Forelimb muscle (tissue), 1 donor: ENCODE measurements around the gene SIPA1. TPM values are rescaled to one million over a fixed set of nuclear protein-coding genes. Genes with fewer than 3 reads are reported as not detected.
"Not testable (repeated sequence)": the region's sequence is repeated elsewhere in the genome, so short reads cannot be mapped to it uniquely, and the experiment has no call there.

Source experiments
- DNase-seq: peaks from one replicate; pipeline ENCODE4 v3.0.0-alpha.2; 2013; ENCODE audit warnings: low read depth
- polyA plus RNA-seq: library from polyadenylated mRNA; unstranded; fragments of 120-200 nt; gene quantifications from one replicate; pipeline ENCODE4 v1.2.1, GENCODE V29; 2013; ENCODE audit not compliant: insufficient read length

Gene SIPA1
- polyA plus RNA-seq, 1 donor: 34.0 TPM

DNA sequence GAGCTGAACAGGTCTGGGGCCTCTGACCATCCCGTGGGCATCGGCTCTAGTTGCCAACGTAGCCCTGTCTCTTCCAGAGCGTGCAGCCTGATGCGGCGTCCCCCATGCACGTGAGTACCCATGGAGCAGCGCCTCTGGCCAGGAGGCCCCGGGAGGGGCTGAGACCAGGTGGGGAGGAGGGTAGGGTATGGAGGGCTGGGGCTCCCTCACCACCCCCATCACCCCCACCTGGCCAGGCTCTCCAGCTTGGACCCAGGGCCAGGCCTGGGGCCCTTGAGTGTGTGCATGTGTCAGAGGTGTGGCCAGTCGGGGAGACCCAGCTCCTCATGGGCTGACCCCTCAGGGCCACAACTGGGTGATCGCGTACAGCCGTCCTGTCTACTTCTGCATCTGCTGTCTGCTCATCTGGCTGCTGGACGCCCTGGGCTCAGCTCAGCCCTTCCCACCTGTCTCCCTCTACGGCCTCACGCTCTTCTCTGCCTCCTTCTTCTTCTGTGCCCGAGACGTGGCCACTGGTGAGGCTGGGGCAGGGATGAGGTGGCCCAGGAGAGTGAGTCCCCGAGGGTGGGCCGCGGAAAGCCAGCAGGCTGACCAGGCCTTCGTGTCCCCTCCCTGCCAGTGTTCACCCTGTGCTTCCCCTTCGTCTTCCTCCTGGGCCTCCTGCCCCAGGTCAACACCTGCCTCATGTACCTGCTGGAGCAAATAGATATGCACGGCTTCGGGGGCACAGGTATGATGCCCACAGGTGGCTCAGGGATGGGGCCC, 13.9 kb upstream of the SIPA1 start:
- DNase-seq: no peak

DNA sequence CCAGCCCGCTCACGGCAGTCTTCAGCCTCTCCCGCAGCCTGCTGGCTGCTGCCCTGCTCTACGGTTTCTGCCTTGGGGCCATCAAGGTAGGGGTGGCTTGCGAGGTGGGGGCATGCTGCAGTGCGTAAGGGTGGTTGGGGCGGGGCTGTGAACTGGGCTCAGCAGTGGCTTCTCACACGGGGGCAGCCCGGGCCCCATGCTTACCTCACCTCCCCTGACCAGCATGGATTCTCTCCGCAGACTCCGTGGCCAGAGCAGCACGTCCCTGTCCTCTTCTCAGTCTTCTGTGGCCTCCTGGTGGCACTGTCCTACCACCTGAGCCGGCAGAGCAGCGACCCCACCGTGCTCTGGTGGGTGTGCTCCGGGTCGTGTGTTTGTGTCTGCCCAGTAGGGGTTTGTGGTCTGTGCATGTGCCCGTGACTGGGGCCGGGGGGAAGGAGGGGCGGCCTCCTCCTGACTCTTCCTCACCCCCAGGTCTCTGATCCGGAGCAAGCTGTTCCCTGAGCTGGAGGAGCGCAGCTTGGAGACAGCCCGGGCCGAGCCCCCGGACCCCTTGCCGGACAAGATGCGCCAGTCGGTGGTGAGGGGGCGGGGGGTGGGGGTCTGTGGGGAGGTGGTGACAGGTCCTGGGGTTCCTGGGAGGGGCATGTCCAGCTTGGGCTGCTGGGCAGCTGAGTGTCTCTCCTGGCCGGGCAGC, 12.8 kb upstream of the SIPA1 start:
- DNase-seq: no peak

DNA sequence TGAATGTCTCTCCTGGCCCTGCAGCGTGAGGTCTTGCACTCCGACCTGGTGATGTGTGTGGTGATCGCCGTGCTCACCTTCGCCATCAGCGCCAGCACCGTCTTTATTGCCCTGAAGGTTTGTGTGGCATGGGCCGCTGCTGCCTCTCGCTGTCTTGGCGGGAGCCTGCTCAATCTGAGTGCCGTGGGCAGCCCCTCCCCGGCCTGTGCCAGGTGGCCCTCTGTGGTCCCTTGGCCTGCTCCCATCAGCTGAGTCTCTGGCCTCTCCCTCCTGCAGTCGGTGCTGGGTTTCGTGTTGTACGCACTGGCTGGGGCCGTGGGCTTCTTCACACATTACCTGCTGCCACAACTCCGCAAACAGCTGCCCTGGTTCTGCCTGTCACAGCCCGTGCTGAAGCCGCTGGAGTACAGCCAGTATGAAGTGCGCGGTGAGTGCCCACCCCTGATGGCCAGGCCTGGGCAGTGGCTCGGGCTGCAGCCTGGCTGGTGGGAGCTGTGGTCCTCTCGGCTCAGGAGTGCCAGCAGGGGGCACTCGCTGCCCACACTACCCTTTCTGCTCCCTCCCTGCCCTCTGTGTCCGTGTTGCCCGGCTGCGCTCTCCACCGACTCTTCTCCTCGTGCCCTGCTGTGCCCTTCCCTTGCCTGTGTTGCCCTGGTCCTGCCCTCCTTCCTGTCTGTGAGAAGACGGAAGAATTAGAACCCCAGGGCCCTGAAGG, 12.1 kb upstream of the SIPA1 start:
- no peak for DNase-seq

DNA sequence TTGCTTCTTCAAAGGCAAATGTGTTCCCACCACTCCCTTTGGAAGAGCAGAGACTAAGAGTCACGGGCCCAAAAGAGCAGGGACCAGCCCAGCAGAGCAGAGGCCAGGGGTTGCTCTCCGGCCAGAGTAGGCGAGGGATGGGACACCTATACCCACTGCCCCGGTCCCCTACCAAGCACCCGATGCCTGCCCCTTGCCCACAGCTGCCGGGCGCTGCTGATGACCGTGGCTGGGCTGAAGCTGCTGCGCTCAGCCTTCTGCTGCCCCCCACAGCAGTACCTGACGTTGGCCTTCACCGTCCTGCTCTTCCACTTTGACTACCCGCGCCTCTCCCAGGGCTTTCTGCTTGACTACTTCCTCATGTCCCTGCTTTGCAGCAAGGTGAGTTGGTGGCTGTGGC, 10.7 kb upstream of the SIPA1 start:
- DNase-seq: no peak

DNA sequence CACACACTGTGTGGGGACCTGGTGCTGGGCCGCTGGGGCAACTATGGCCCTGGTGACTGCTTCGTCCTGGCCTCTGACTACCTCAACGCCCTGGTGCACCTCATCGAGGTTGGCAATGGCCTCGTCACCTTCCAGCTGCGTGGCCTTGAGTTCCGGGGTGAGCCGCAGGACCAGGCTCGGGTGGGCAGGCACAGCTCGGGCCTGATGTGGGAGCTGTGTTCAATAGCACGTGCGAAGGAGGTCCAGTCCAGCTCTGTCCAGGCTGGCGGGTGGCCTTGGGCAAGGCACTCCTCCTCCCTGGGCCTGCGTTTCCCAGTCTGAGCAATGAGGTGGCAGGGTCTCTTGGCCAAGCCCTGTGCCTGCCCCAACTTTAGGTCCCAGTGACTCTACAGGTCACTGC, 8.3 kb upstream of the SIPA1 start:
- no peak for DNase-seq

DNA sequence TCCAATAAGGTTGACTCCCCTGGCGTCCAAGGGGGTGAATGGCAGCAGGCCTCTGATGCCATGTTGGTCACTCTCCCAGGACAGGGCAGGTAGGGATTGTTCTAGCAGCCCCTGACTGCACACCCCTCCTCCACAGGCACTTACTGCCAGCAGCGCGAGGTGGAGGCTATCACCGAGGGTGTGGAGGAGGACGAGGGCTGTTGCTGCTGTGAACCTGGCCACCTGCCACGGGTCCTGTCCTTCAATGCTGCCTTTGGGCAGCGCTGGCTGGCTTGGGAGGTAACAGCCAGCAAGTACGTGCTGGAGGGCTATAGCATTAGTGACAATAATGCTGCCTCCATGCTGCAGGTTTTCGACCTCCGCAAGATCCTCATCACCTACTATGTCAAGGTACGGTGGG, 7.7 kb upstream of the SIPA1 start:
- DNase-seq: no peak

DNA sequence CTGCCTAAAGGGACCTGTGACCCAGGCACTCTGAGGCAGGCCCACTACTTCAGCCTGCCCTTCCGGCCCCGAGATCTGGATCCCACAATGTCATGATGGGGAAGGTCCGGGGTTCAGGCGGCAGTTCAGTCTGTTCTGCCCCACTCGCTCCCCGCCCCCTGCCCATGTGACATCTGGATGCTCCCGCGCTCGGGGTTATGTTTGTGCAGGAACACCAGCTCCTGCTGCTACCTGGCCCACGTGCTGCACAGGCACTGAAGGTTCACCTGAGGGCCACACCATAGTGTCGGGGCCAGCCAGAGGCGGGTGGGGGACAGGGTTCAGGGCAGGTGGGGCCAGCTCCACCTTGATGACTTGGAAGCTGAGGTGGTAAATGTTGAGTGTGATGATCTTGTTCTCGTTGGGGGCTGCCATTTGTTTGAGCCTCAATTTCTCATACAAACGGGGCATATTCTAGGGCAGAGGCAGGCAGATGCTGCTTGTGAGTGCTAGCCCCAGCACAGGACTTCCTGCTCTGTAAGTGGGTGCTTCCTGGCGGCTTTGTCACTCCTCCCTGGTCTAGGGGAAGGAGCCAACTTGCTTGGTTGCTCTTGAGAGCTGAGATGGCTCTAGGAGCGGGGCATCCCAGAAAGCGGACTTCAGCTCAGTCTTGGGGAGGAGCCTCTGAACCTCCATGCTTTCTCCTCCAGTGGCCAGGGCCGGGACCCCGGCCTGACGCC, 4.4 kb upstream of the SIPA1 start:
- DNase-seq: no peak

DNA sequence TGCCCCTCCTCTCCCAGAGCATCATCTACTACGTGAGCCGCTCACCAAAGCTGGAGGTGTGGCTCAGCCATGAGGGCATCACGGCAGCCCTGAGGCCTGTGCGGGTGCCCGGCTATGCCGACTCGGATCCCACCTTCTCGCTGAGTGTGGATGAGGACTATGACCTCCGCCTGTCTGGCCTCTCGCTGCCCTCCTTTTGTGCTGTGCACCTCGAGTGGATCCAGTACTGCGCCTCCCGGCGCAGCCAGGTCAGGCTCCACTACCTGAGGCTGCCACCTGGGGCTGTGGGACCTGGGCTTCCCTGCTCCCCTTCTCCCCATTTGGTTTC, 3.8 kb upstream of the SIPA1 start:
- no peak for DNase-seq

DNA sequence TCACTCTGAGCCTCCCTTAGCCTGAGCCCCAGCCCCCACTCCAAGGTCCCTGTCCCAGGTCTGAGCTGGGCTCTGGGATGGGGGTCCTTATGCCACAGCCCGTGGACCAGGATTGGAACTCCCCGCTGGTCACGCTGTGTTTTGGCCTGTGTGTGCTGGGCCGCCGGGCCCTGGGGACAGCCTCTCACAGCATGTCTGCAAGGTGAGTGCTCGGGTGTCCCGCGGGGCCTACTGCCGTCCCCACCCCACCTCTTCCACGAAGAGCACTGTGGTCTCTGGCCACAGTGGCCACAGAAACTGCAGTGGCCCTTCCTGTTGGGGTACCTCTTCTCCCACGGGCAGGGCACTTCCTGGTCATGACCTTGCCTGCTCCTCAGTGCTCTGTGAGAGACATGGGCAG, 3.5 kb upstream of the SIPA1 start:
- DNase-seq: no peak

DNA sequence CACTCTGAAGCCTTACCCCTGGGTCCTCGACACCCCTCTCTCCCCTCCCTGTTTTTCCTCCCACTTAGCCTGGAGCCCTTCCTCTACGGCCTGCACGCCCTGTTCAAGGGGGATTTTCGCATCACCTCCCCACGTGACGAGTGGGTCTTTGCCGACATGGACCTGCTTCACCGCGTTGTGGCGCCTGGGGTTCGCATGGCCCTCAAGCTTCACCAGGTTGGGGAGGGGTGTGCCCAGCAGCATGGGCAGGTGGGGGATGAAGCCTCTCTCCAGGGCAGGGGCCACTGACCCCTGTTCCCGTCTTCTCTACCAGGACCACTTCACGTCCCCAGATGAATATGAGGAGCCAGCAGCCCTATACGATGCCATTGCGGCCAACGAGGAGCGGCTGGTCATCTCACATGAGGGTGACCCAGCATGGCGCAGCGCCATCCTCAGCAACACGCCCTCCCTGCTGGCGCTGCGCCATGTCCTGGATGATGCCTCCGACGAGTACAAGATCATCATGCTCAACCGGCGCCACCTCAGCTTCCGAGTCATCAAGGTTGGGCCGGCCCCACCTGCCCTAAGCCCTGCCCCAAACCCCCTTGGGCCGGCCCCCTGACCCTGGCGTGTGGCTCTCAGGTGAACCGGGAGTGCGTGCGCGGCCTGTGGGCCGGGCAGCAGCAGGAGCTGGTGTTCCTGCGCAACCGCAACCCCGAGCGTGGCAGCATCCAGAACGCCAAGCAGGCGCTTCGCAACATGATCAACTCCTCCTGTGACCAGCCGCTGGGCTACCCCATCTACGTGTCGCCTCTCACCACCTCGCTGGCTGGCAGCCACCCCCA, 2.8 kb upstream of the SIPA1 start:
- DNase-seq: no peak

DNA sequence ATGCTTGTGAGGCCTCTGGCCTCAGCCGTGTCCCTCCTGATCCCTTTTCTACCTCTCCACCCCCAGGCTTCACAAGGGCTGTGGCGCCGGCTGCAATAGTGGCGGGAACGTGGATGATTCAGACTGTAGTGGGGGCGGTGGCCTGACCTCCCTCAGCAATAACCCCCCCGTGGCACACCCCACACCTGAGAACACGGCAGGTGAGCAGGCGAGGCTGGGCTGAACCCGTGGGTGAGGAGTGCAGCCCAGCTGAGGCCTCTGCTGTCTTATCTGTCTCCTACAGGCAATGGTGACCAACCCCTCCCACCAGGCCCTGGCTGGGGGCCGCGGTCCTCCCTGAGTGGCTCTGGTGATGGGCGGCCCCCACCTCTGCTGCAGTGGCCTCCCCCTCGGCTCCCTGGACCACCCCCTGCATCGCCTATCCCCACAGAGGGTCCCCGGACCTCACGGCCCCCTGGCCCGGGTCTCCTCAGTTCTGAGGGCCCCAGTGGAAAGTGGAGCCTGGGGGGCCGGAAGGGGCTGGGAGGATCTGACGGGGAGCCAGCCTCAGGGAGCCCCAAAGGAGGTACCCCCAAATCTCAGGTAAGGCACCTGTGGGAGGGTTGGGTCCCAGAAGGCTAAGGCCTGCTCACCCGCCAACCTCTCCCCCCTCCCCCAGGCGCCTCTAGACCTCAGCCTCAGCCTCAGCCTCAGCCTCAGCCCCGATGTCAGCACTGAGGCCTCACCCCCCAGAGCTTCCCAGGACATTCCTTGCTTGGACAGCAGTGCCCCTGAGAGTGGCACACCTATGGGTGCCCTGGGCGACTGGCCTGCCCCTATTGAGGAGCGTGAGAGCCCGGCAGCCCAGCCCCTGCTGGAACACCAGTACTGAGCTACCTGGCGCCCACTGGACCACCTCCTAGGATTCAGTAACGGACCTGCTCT, 1.5 kb upstream of the SIPA1 start:
- no peak for DNase-seq

DNA sequence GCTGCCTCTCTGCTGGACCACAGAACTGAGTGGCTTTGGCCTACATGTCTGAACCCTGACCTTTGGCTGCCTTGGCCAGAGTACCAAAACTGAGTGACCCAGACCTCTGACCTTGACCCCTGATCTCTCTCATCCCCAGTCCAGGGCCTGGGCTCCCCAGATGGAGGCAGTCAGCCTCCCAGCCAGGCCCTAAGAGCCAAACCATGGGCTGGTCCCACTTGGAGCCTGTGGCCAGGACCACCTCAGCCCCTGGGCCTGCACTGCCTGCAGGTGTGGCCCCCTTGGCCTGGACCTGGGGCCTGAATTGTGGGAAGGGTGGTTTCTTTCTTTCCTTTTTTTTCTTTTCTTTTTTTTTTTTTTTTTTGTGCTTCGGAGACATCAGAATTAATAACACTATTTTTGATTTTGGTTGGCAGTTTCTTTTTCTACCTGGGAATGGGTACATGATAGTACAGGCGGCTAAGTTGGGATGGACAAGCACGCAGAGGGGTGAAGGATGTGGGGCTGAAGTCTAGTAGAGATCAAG, 806 bp upstream of the SIPA1 start:
- DNase-seq: no peak

DNA sequence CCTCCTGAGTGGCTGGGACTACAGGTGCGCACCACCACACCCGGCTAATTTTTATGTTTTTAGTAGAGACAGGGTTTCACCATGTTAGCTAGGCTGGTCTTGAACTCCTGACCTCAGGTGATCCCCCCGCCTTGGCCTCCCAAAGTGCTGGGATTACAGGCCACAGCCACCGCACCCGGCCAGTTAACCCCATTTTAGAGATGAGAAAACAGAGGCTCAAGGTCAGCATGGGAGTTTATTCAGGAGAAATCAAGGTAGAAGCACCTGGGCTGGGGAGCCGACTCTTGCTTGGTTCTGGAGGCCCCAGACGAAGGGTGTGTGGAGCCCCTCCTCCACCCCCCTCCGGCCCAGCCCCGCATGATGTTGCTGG, 1.3 kb downstream of the SIPA1 start:
- not testable (repeated sequence) for DNase-seq

DNA sequence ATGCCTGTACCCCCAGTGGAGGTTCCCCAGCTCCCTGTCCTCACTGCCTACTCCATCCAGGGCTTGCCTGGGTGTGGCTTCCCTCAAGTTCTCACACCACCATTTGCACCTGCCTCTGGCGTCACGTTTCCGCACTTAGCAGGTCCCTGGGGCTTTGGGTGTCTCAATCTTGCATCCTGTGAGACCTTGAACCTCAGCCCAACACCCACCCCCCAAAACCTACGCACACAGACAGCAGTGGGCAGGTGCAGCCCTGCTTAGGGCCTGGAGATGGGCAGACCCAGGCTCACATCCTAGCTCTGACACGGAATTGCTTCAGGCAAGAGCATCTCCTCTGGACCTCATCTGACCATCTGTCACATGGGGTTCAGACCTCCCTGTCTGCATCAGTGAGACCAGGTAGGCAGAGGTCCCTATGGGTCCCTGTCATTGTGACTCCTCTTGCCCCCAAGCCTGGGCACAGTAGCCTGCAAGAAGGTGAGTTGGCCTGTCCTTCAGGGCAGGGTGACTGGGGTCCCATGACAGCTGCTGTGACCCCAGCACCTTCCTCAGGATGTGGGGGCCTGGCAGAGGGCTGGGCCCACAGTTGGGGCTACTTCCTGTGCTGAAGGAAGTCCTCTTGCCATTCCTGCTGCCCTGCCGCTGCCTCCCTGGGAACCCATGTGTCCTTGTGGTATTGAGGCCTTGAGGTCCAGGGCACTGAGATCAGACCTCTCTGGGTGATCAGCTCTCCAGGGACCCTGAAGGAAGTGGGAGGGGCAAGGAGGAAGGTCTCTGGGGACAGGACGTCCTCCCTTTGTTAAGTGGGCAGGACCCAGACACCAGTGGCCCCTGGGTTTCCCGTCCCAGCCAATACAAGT, 2.0 kb downstream of the SIPA1 start:
- no peak for DNase-seq

DNA sequence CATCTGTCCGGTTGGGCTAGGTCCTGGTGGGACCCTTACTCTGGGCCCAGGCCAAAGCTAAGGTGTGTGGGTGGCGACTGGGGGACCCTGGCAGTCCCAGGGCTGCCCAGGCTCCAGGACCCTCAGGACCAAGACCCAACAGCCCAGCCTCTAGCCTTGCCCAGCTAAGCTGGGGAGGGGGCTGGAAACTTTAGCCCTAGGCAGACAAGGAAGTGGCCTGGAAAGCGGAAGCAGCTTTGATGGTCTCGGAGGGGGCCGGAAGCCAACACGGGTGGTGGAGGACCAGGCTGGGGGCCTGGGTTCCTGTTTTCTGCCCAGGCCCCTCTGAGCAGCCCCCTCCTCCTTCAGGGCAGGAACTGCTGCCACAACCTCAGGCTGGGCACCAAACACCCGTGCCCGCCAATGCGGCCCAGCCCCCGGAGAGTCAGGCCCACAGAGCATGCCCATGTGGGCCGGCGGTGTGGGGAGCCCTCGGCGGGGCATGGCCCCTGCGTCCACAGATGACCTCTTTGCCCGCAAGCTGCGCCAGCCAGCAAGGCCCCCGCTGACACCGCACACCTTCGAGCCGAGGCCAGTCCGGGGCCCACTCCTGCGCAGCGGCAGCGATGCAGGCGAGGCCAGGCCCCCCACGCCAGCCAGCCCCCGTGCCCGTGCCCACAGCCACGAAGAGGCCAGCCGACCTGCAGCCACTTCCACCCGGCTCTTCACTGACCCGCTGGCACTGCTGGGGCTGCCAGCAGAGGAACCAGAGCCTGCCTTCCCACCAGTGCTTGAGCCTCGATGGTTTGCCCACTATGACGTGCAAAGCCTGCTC, 2.8 kb downstream of the SIPA1 start:
- no peak for DNase-seq

DNA sequence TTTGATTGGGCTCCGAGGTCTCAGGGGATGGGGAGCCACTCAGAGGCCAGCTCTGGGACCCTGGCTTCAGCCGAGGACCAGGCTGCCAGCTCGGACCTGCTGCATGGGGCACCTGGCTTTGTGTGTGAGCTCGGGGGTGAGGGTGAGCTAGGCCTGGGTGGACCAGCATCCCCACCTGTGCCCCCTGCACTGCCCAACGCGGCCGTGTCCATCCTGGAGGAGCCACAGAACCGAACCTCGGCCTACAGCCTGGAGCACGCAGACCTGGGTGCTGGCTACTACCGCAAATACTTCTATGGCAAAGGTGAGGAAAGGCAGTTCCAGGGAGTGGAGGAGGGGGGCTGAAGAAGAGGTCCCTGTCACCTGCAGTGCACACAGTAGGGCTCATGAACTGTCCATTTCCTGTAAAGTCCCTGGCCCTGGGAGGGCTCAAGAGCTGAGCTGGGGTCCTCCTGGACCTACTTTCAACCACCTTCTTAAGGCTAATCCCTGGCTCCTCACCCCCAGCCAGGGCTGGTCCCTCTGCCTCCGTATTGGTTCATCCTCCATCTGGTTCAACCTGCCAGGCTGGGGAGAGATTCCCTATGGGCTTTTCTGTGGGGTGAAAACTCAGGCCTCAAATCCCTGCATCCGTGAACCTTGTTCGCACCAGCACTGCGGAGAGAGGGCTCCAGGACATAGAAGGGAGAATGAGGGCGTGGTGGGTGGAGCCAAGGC, 3.6 kb downstream of the SIPA1 start:
- DNase-seq: no peak

DNA sequence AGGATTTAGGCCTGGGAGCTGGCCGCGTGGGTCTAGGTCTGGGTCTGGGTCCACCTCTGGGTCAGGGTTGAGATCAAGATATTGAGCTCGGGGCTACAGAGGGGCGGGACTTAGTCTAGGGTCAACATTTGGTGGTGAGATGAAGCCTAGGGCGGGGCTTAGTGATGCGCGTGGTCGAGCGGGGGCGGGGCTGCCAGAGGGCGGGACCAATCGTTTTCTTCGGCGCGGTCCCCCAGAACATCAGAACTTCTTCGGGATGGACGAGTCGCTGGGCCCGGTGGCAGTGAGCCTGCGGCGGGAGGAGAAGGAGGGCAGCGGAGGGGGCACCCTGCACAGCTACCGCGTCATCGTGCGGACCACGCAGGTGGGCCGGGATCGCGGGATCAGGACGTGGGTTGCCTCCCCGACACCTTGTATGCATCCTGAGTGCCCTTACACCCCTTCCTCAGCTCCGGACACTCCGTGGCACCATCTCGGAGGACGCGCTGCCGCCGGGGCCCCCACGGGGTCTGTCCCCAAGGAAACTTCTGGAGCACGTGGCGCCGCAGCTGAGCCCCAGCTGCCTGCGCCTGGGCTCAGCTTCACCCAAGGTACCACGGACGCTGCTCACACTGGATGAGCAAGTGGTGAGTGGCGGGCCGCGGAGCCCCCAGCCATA, 4.2 kb downstream of the SIPA1 start:
- DNase-seq: no peak
